HepG2 (cell line): Measurements from ENCODE around the gene MYH9.

Experiments used
- CTCF ChIP-seq: sonication (generic); formaldehyde crosslinking; IDR thresholded peaks from 2 replicates; pipeline ENCODE4 v1.5.0; 2020; ENCODE audit warnings: mild to moderate bottlenecking, missing genetic modification reagents, moderate library complexity
- EP300 ChIP-seq, 3 experiments: sonication (generic) in 1 of 3; formaldehyde crosslinking in 1 of 3; IDR thresholded peaks; 2 replicates each; pipeline versions ENCODE4 v1.5.1 to v1.6.1; 2011 to 2020; ENCODE audit warnings: low read depth in 2 of 3, low read length in 2 of 3, borderline replicate concordance in 1 of 3, improper control_type of control experiment in 1 of 3, mild to moderate bottlenecking in 1 of 3, missing genetic modification reagents in 1 of 3, moderate library complexity in 1 of 3
- GATAD2A ChIP-seq: IDR thresholded peaks from 2 replicates; pipeline ENCODE4 v1.6.1; 2016
- HMGXB4 ChIP-seq, 2 experiments: sonication (generic) in 1 of 2; formaldehyde crosslinking in 1 of 2; IDR thresholded peaks; 2 replicates each; pipeline versions ENCODE4 v1.4.0 to v1.6.1; 2018 to 2020; ENCODE audit warnings: missing genetic modification reagents in 2 of 2, borderline replicate concordance in 1 of 2, low read depth in 1 of 2, mild to moderate bottlenecking in 1 of 2, missing biosample characterization in 1 of 2
- SP2 ChIP-seq: sonication (generic); formaldehyde crosslinking; IDR thresholded peaks from 2 replicates; pipeline ENCODE4 v1.5.1; 2020; ENCODE audit warnings: mild to moderate bottlenecking, missing genetic modification reagents
- ZBTB34 ChIP-seq: sonication (generic); formaldehyde crosslinking; IDR thresholded peaks from 2 replicates; pipeline ENCODE4 v1.8.0; 2022; ENCODE audit warnings: mild to moderate bottlenecking, missing genetic modification reagents
- ZNF121 ChIP-seq: sonication (generic); formaldehyde crosslinking; IDR thresholded peaks from 2 replicates; pipeline ENCODE4 v1.5.0; 2020; ENCODE audit warnings: mild to moderate bottlenecking, missing genetic modification reagents
- ZNF34 ChIP-seq: sonication (generic); formaldehyde crosslinking; IDR thresholded peaks from 2 replicates; pipeline ENCODE4 v1.4.0; 2020; ENCODE audit warnings: mild to moderate bottlenecking, missing genetic modification reagents, borderline replicate concordance
- ZNF432 ChIP-seq: sonication (generic); formaldehyde crosslinking; IDR thresholded peaks from 2 replicates; pipeline ENCODE4 v1.5.0; 2020; ENCODE audit warnings: missing genetic modification reagents, mild to moderate bottlenecking, borderline replicate concordance
- ZNF710 ChIP-seq: sonication (generic); formaldehyde crosslinking; IDR thresholded peaks from 2 replicates; pipeline ENCODE4 v1.5.0; 2020; ENCODE audit warnings: mild to moderate bottlenecking, missing genetic modification reagents, borderline replicate concordance
- TF ChIP-seq, protein P1 (sequence below): IDR thresholded peaks from 2 replicates; pipeline ENCODE4 v1.6.1; 2016
- TF ChIP-seq, protein P2 (sequence below): fragments of 450-650 bp; IDR thresholded peaks from 2 replicates; pipeline ENCODE4 v1.6.1; 2017
- TF ChIP-seq, protein P3 (sequence below): sonication (generic); formaldehyde crosslinking; IDR thresholded peaks from 2 replicates; pipeline ENCODE4 v1.5.1; 2020; ENCODE audit warnings: missing genetic modification reagents, mild to moderate bottlenecking, borderline replicate concordance

- TF ChIP-seq SP2 (CRISPR knock-in tag): no peak
- TF ChIP-seq GATAD2A: no peak
- TF ChIP-seq, protein P1, sequence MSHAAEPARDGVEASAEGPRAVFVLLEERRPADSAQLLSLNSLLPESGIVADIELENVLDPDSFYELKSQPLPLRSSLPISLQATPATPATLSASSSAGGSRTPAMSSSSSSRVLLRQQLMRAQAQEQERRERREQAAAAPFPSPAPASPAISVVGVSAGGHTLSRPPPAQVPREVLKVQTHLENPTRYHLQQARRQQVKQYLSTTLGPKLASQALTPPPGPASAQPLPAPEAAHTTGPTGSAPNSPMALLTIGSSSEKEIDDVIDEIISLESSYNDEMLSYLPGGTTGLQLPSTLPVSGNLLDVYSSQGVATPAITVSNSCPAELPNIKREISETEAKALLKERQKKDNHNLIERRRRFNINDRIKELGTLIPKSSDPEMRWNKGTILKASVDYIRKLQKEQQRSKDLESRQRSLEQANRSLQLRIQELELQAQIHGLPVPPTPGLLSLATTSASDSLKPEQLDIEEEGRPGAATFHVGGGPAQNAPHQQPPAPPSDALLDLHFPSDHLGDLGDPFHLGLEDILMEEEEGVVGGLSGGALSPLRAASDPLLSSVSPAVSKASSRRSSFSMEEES (CRISPR knock-in tag): no peak
- TF ChIP-seq ZNF121 (CRISPR knock-in tag): no peak
- TF ChIP-seq ZBTB34: no peak
- TF ChIP-seq, protein P2, sequence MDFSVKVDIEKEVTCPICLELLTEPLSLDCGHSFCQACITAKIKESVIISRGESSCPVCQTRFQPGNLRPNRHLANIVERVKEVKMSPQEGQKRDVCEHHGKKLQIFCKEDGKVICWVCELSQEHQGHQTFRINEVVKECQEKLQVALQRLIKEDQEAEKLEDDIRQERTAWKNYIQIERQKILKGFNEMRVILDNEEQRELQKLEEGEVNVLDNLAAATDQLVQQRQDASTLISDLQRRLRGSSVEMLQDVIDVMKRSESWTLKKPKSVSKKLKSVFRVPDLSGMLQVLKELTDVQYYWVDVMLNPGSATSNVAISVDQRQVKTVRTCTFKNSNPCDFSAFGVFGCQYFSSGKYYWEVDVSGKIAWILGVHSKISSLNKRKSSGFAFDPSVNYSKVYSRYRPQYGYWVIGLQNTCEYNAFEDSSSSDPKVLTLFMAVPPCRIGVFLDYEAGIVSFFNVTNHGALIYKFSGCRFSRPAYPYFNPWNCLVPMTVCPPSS: no peak
- no peak for TF ChIP-seq ZNF710
- no peak for TF ChIP-seq ZNF34 (CRISPR knock-in tag)
- no peak for TF ChIP-seq ZNF432 (CRISPR knock-in tag)
- TF ChIP-seq CTCF: no peak
- TF ChIP-seq EP300 (IDR thresholded peaks at IDR 0.05; ENCODE audit: low read depth in 2 of 2, low read length in 2 of 2): no peak
- TF ChIP-seq EP300 (CRISPR knock-in tag; IDR thresholded peaks at IDR 0.05; ENCODE audit: borderline replicate concordance): no peak
- no peak for TF ChIP-seq HMGXB4 (CRISPR knock-in tag; IDR thresholded peaks at IDR 0.05; ENCODE audit: borderline replicate concordance in 1 of 2, low read depth in 1 of 2)
- TF ChIP-seq, protein P3, sequence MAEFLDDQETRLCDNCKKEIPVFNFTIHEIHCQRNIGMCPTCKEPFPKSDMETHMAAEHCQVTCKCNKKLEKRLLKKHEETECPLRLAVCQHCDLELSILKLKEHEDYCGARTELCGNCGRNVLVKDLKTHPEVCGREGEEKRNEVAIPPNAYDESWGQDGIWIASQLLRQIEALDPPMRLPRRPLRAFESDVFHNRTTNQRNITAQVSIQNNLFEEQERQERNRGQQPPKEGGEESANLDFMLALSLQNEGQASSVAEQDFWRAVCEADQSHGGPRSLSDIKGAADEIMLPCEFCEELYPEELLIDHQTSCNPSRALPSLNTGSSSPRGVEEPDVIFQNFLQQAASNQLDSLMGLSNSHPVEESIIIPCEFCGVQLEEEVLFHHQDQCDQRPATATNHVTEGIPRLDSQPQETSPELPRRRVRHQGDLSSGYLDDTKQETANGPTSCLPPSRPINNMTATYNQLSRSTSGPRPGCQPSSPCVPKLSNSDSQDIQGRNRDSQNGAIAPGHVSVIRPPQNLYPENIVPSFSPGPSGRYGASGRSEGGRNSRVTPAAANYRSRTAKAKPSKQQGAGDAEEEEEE (CRISPR knock-in tag): no peak
Measured at GRCh38 chr22:36362075-36362474, 25.7 kb downstream of the MYH9 start.
